Measurements from ENCODE around the gene RAB34. TPM values are rescaled to one million over a fixed set of nuclear protein-coding genes. Genes with fewer than 3 reads are reported as not detected.

RAB34 gene
- total and polyA plus RNA-seq, 9 of the 15 experiments (the other 6 are each of a cell fraction or from before 2014, with no cell fraction given), result 0.07 to 3.8 (median 0.46) TPM; not detected in 1

GRCh38 chr17:28751600-28752366 lies 34.1 kb upstream of the RAB34 start:
- Histone ChIP-seq H3K27me3 (ENCODE audit: control insufficient read depth in 2 of 2, insufficient read depth in 2 of 2, low read length in 2 of 2) (no peaks in the 10 kb centered on the region), H3K9ac (ENCODE audit: insufficient read depth in 1 of 2, low read depth in 2 of 2, low read length in 2 of 2) (no peak overlapping the region; a peak in 1 of 4 replicates), H3K4me1 (replicated peaks in 1 of 2; ENCODE audit: control insufficient read depth in 2 of 2, insufficient read depth in 2 of 2, low read length in 2 of 2) (peaks cover 8 to 22% of the 10 kb centered on the region in 2 experiments; a peak in 4 of 5 replicates), H3K4me2 (ENCODE audit: insufficient read depth, low read length) (no peak overlapping the region), H3K9me3 (replicated peaks; ENCODE audit: control insufficient read depth, insufficient read depth, low read depth, low read length) (no peaks in the 10 kb centered on the region), H2AFZ (ENCODE audit: low read depth, low read length) (no peak overlapping the region), H3K36me3 (ENCODE audit: control insufficient read depth, insufficient read depth, low read length) (peaks cover 57% of the 10 kb centered on the region), H3K27ac (ENCODE audit: extremely low read depth, low read depth, low read length) (no peak overlapping the region), H3K79me2 (ENCODE audit: control insufficient read depth, insufficient read depth, low read length) (peaks cover 32% of the 10 kb centered on the region), H3K9me1 (ENCODE audit: control insufficient read depth, insufficient read depth, low read length) (peaks cover 3% of the 10 kb centered on the region), H4K20me1 (replicated peaks; ENCODE audit: control insufficient read depth, insufficient read depth, low read length) (peaks cover 7% of the 10 kb centered on the region; the same call in 1 of the 2 replicates), H3K4me3 (no peak overlapping the region)
- in situ Hi-C loops (cut with MboI), result no loop called here
- BruUV-seq (replicated peaks), result no TSS peak
- 94% methylated on average over 10 of the region's 10 CpGs for WGBS (ENCODE audit: insufficient coverage, low coverage, missing lambda C conversion rate)
- ATAC-seq (no peak), FAIRE-seq (no peak), DNase-seq (ENCODE audit: extremely low read depth in 1 of 4, low spot score in 3 of 4) (no peak)
- ChIA-PET POLR2A (interaction anchor here (0.6 to 17.4 kb wide), 20 partner anchors 8 to 187 kb away, joined by 3 to 367 read pairs (median 3); partner anchors contain the start of genes ALDOC, FAM222B, NEK8 and RPL23A), CTCF (ENCODE audit: low intra/inter-chr PET ratio) (interaction anchor here (0.7 to 6.8 kb wide), 3 partner anchors 22 to 59 kb away, joined by 3 to 117 read pairs (median 3); partner anchors contain the start of genes NEK8 and TLCD1)
- intact Hi-C loops (cut with micrococcal nuclease), result no loop called here
- TF ChIP-seq KLF10 (CRISPR knock-in tag; IDR thresholded peaks at IDR 0.05) (no peak), NCOA1 (IDR thresholded peaks at IDR 0.05; ENCODE audit: low read depth) (no peak), ZNF431 (CRISPR knock-in tag; IDR thresholded peaks at IDR 0.05) (no peak), NFYB (IDR thresholded peaks at IDR 0.05; ENCODE audit: extremely low read depth, insufficient read length) (no peak), CHCHD3 (CRISPR knock-in tag; IDR thresholded peaks at IDR 0.05) (no peak), POLR2H (tag; IDR thresholded peaks at IDR 0.05; ENCODE audit: low read depth) (0 out of 2 replicates have a peak, but pooled peaks have one; percentile 18), GABPB1 (CRISPR knock-in tag; IDR thresholded peaks at IDR 0.05) (no peak), ZNF830 (CRISPR knock-in tag; IDR thresholded peaks at IDR 0.05) (no peak), EWSR1 (IDR thresholded peaks at IDR 0.05; ENCODE audit: borderline replicate concordance, low read depth, partially characterized antibody) (no peak), MCM2 (IDR thresholded peaks at IDR 0.05; ENCODE audit: low read depth) (no peak), BCOR (IDR thresholded peaks at IDR 0.05) (peak; percentile 63), CBX3 (IDR thresholded peaks at IDR 0.05; ENCODE audit: borderline replicate concordance in 1 of 2, low read length in 2 of 2) (no peak), ZNF347 (CRISPR knock-in tag; IDR thresholded peaks at IDR 0.05; ENCODE audit: low read depth) (no peak), BRCA1 (IDR thresholded peaks at IDR 0.05) (no peak), BRCA1 (CRISPR knock-in tag; IDR thresholded peaks at IDR 0.05) (no peak), SIRT6 (IDR thresholded peaks at IDR 0.05; ENCODE audit: low read depth, low read length) (peak; percentile 45), ZBTB26 (CRISPR knock-in tag; IDR thresholded peaks at IDR 0.05) (no peak), GATA2 (CRISPR knock-in tag; IDR thresholded peaks at IDR 0.05) (no peak), GABPA (tag; conservative IDR thresholded peaks at IDR 0.05; ENCODE audit: low read depth) (no peak), POLR2A (conservative IDR thresholded peaks at IDR 0.05) (peak; percentile 43; the same call in 1 of the 2 replicates)
